22Rv1 (cell line): ENCODE results near the gene MATN4.

Experiments used
- CTCF ChIP-seq: fragments of 450-650 bp; IDR thresholded peaks from 2 replicates; pipeline ENCODE4 v1.5.1; 2017; ENCODE audit warnings: mild to moderate bottlenecking
- ZFX ChIP-seq: fragments of 450-650 bp; IDR thresholded peaks from 2 replicates; pipeline ENCODE4 v1.6.1; 2017; ENCODE audit warnings: antibody characterized with exemption, borderline replicate concordance

DNA sequence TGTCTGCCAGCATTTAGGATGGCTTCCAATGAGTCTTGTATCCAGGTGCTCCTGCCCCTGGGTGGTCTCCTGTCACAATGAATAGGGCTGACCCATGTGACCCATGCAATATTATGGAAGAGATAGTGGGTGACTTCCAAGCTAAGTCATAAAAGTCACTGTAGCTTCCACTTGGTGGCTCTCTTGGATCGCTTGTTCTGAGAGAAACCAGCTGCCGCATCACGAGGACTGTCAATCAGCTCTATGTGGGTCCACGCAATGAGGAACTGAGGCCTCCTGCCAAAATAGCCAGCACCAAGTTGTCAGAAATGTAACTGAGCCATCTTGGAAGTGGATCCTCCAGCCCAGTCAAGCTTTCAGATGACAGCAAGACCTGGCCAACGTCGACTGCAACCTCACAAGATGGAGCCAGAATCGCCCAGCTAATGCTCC lies 14.9 kb upstream of the MATN4 start:
- TF ChIP-seq ZFX (no peak), CTCF (peak; percentile 74)
